Gastrocnemius medialis (tissue), 4 donors: Measurements from ENCODE around the gene RBM19.

Experiments used
- POLR2A ChIP-seq, 2 donors: fragments of 450-650 bp; IDR thresholded peaks; one replicate each; pipeline ENCODE4 v1.6.1; 2017; ENCODE audit warnings: antibody characterized with exemption in 2 of 2, mild to moderate bottlenecking in 2 of 2, moderate library complexity in 2 of 2
- TF ChIP-seq, protein P1 (sequence below), 5 experiments: fragments of 450-650 bp in 3 of 5; fragments of 200-600 bp in 2 of 5; sonication (generic) in 2 of 5; IDR thresholded peaks in 4 of 5; conservative IDR thresholded peaks in 1 of 5; 1 replicate in 4 of 5; 2 replicates in 1 of 5; pipeline ENCODE4 v1.5.1; 2016 to 2019; ENCODE audit warnings: antibody characterized with exemption in 5 of 5, mild to moderate bottlenecking in 3 of 5, moderate library complexity in 3 of 5

GRCh38 chr12:113974006-113974405, 7.9 kb upstream of the RBM19 start:
- TF ChIP-seq, protein P1, sequence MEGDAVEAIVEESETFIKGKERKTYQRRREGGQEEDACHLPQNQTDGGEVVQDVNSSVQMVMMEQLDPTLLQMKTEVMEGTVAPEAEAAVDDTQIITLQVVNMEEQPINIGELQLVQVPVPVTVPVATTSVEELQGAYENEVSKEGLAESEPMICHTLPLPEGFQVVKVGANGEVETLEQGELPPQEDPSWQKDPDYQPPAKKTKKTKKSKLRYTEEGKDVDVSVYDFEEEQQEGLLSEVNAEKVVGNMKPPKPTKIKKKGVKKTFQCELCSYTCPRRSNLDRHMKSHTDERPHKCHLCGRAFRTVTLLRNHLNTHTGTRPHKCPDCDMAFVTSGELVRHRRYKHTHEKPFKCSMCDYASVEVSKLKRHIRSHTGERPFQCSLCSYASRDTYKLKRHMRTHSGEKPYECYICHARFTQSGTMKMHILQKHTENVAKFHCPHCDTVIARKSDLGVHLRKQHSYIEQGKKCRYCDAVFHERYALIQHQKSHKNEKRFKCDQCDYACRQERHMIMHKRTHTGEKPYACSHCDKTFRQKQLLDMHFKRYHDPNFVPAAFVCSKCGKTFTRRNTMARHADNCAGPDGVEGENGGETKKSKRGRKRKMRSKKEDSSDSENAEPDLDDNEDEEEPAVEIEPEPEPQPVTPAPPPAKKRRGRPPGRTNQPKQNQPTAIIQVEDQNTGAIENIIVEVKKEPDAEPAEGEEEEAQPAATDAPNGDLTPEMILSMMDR (IDR thresholded peaks at IDR 0.05 in 4 of 5, conservative IDR thresholded peaks at IDR 0.05 in 1 of 5), result no peak
- no peak for TF ChIP-seq POLR2A (IDR thresholded peaks at IDR 0.05)
